Uterus (tissue), 2 donors: ENCODE measurements around the gene FAM114A1.

Source experiments
- POLR2A ChIP-seq, 2 donors: fragments of 450-650 bp; IDR thresholded peaks; one replicate each; pipeline ENCODE4 v1.6.1; 2016; ENCODE audit warnings: antibody characterized with exemption in 2 of 2, mild to moderate bottlenecking in 1 of 2, moderate library complexity in 1 of 2
- TF ChIP-seq, protein P1 (sequence below), 4 experiments: fragments of 200-600 bp in 2 of 4; fragments of 450-650 bp in 2 of 4; sonication (generic) in 2 of 4; IDR thresholded peaks; one replicate each; pipeline ENCODE4 v1.5.1; 2016 to 2019; ENCODE audit warnings: antibody characterized with exemption in 4 of 4, mild to moderate bottlenecking in 2 of 4, moderate library complexity in 1 of 4

DNA sequence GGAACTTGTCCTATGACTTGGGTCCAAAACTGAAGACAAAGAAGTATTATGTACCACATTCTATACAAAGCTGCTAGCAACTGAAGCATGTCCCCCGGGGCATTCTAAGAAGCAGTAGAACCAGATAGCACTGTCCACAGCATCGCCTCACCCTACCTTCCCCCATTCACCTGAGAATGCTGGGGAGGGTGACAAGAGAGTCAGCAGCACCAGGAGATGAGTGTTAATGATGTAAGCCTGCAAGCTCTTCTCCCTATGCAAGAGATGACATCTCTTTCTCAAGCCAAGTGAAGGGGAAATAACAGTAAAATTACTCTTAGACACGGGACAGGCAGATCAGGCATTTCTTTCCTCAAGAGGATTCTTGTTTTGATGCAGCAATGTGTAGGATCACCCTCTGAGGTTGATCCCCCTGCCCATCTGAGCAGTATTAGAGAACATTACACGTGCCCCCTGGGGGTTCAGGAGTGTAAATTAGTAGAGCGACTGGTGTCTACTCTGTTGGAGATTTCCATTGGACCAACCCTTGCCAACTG lies 49.1 kb upstream of the FAM114A1 start:
- TF ChIP-seq, protein P1, sequence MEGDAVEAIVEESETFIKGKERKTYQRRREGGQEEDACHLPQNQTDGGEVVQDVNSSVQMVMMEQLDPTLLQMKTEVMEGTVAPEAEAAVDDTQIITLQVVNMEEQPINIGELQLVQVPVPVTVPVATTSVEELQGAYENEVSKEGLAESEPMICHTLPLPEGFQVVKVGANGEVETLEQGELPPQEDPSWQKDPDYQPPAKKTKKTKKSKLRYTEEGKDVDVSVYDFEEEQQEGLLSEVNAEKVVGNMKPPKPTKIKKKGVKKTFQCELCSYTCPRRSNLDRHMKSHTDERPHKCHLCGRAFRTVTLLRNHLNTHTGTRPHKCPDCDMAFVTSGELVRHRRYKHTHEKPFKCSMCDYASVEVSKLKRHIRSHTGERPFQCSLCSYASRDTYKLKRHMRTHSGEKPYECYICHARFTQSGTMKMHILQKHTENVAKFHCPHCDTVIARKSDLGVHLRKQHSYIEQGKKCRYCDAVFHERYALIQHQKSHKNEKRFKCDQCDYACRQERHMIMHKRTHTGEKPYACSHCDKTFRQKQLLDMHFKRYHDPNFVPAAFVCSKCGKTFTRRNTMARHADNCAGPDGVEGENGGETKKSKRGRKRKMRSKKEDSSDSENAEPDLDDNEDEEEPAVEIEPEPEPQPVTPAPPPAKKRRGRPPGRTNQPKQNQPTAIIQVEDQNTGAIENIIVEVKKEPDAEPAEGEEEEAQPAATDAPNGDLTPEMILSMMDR (IDR thresholded peaks at IDR 0.05), result no peak
- TF ChIP-seq POLR2A (IDR thresholded peaks at IDR 0.05), result no peak
